Right lobe of liver (tissue), 6 donors: ENCODE measurements around the gene ADSS2. TPM values are rescaled to one million over a fixed set of nuclear protein-coding genes. Genes with fewer than 3 reads are reported as not detected.
A peak's percentile ranks its signal among the peaks of the same experiment; 100 is the strongest.
"Not testable (repeated sequence)": the region's sequence is repeated elsewhere in the genome, so short reads cannot be mapped to it uniquely, and the experiment has no call there.

Experiments
- ATAC-seq, 4 donors: fragments of 200-7000 bp; cut with Tn5 transposase; one replicate each; pipeline ENCODE4 v1.9.1; 2020; ENCODE audit warnings: mild to moderate bottlenecking in 4 of 4, moderate library complexity in 4 of 4
- DNase-seq, 3 donors: peaks; one replicate each; pipeline ENCODE4 v3.0.0-alpha.2; 2020
- H3K27ac ChIP-seq, 3 donors: fragments of 200-600 bp; one replicate each; pipeline ENCODE4 v1.8.0; 2022
- H3K27me3 ChIP-seq, 2 donors: fragments of 200-600 bp; one replicate each; pipeline ENCODE4 v1.8.0; 2022
- H3K36me3 ChIP-seq, 4 donors: fragments of 200-600 bp; sonication (generic) in 1 of 4; one replicate each; pipeline versions ENCODE4 v1.5.1 to v1.8.0; 2017 to 2022; ENCODE audit warnings: control low read depth in 1 of 4
- H3K4me1 ChIP-seq, 4 donors: fragments of 200-600 bp; sonication (generic) in 1 of 4; one replicate each; pipeline versions ENCODE4 v1.5.1 to v1.8.0; 2017 to 2022; ENCODE audit warnings: control low read depth in 1 of 4
- H3K4me3 ChIP-seq, 3 donors: fragments of 200-600 bp; one replicate each; pipeline ENCODE4 v1.8.0; 2022
- H3K9me3 ChIP-seq, 4 donors: fragments of 200-600 bp; sonication (generic) in 1 of 4; one replicate each; pipeline versions ENCODE4 v1.5.1 to v1.8.0; 2017 to 2022; ENCODE audit warnings: control low read depth in 1 of 4
- POLR2A ChIP-seq: fragments of 450-650 bp; IDR thresholded peaks from one replicate; pipeline ENCODE4 v1.6.1; 2017; ENCODE audit warnings: antibody characterized with exemption, mild to moderate bottlenecking
- WGBS: methylation state at CpG from one replicate; pipeline ENCODE4 v1.1.6; 2018; ENCODE audit warnings: low coverage, low lambda C conversion rate; ENCODE audit not compliant: insufficient coverage; ENCODE audit errors: missing lambda C conversion rate; 5-methylcytosine and 5-hydroxymethylcytosine counted together
- intact Hi-C, 2 donors: fragments of 100-400 bp; cut with DNase I; formaldehyde crosslinking; loops; one replicate each; pipeline versions ENCODE4 v1.11.2 to v1.14.1; 2022
- total RNA-seq, 6 experiments: library from RNA; depleted of rRNA in 2 of 6; stranded (reverse); fragments of >200 nt in 2 of 6; fragmentation: NEBNext Ultra II Directional in 3 of 6; extraction: Animal tissue kit (Norgen Biotek cat#: 25700) in 3 of 6; gene quantifications; one replicate each; pipeline versions ENCODE4 v1.1.0 to v1.2.4, GENCODE V29; 2016 to 2023
- TF ChIP-seq, protein P1 (sequence below), 4 donors: fragments of 200-600 bp in 3 of 4; fragments of 450-650 bp in 1 of 4; IDR thresholded peaks; one replicate each; pipeline versions ENCODE4 v1.5.1 to v1.8.0; 2016 to 2022; ENCODE audit warnings: antibody characterized with exemption in 4 of 4, mild to moderate bottlenecking in 2 of 4
- donor health status: DM: no; HTN: yes; CAD: no.
- donor health status: DM: no; HTN: no; CAD: no.
- donor health status: DM: no; HTN: no; CAD: no.
- donor health status: DM: no; HTN: yes; CAD: no.
- donor health status: DM: no; HTN: yes; CAD: no.

Gene ADSS2
- total RNA-seq, 6 experiments from 2014 or later, result 9.8 to 16.1 (median 14.5) TPM

DNA sequence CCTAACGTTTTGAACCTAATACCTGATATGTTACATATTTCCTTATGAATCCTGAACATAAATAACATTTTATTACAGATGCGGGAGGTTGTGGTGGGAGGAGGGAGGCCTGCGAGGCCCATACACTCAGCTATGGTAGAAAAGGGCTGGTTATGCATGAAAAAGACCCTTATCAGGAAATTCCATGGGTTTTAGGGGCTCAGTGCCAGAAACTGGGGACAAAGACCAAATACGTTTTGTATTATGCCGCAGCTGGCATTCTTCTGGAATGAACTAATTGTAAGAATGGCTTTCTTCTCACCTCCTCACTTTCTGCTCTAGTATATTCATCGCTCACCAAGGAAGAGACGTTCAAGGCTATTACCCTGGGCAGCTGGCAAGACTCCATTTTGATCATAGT lies 76.7 kb downstream of the ADSS2 start:
- intact Hi-C loops, result no loop called here
- Histone ChIP-seq H3K4me3 (no peak overlapping the region), H3K4me1 (no peaks in the 10 kb centered on the region), H3K36me3 (no peaks in the 10 kb centered on the region), H3K9me3 (no peaks in the 10 kb centered on the region), H3K27ac (no peak overlapping the region), H3K27me3 (no peaks in the 10 kb centered on the region)
- DNase-seq (no peak), ATAC-seq (no peak)
- TF ChIP-seq, protein P1, sequence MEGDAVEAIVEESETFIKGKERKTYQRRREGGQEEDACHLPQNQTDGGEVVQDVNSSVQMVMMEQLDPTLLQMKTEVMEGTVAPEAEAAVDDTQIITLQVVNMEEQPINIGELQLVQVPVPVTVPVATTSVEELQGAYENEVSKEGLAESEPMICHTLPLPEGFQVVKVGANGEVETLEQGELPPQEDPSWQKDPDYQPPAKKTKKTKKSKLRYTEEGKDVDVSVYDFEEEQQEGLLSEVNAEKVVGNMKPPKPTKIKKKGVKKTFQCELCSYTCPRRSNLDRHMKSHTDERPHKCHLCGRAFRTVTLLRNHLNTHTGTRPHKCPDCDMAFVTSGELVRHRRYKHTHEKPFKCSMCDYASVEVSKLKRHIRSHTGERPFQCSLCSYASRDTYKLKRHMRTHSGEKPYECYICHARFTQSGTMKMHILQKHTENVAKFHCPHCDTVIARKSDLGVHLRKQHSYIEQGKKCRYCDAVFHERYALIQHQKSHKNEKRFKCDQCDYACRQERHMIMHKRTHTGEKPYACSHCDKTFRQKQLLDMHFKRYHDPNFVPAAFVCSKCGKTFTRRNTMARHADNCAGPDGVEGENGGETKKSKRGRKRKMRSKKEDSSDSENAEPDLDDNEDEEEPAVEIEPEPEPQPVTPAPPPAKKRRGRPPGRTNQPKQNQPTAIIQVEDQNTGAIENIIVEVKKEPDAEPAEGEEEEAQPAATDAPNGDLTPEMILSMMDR (IDR thresholded peaks at IDR 0.05), result no peak
- TF ChIP-seq POLR2A, result no peak
- 67% methylated on average over 4 of the region's 7 CpGs for WGBS

DNA sequence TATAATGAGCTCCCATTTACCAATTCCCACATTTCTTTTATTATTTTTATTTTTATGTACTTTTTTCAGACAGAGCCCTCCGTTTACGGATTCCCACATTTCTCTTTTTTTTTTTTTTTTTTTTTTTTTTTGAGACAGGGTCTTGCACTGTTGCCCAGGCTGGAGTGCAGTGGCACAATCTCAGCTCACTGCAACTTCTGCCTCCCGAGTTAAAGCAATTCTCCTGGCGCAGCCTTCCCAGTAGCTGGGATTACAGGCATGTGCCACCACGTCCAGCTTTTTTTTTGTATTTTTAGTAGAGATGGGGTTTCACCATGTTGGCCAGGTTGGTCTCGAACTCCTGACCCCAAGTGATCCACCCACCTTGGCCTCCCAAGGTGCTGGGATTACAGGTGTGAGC lies 77.2 kb downstream of the ADSS2 start:
- H3K27me3 ChIP-seq, H3K4me3 ChIP-seq, DNase-seq, ATAC-seq, H3K9me3 ChIP-seq, H3K36me3 ChIP-seq, H3K27ac ChIP-seq, intact Hi-C loops, H3K4me1 ChIP-seq: not testable (repeated sequence)
- WGBS, result 92% methylated on average over 5 of the region's 6 CpGs

DNA sequence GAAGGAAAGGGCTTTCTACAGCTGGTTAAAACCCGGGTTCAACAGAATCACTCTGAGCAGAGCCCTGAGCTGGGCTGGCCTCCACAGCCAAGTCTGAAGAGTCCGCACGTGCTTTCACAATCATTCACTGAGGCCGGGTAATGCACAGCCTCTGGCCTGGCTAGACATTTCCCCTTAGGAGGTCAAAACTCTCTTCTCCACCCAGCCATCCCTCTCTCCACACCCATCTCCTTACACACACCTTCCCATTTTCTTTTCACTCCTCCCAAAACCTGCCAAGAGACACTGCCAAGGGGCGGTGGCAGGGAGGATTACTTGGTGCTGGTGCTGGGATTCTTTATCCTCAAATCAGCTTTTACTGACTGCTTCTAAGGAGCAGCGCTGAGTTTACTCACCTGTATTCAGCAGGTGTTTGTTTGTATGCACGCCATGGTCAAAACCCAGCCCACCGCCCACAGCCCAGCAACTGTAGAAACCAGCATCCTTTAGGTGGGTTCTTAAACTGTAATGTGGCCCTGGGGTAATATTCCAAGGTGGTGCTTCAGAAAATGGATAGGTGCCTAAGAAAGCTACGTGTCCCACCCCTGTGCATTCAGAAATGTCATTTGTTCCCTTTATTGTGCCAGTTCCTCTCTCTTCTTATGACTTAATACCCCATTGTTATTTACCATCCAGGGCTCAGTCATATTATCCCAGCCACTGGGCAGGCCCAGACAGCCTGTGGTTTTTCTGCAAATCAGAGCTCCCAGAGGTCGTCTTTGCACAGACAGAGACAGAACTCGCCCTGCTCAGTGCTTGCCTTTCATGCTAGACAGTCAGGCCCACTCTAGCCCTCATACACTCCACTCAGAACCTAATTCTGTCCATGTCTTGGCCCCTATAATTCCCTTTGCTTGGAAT lies 80.2 kb downstream of the ADSS2 start:
- Histone ChIP-seq H3K27me3 (no peaks in the 10 kb centered on the region), H3K36me3 (no peaks in the 10 kb centered on the region), H3K4me1 (no peaks in the 10 kb centered on the region), H3K9me3 (no peaks in the 10 kb centered on the region), H3K27ac (no peak overlapping the region), H3K4me3 (no peak overlapping the region)
- intact Hi-C loops, result no loop called here
- ATAC-seq (no peak), DNase-seq (no peak)
- 63% methylated on average over 10 of the region's 11 CpGs for WGBS
- no peak for TF ChIP-seq POLR2A
- TF ChIP-seq, protein P1 (IDR thresholded peaks at IDR 0.05), result no peak

DNA sequence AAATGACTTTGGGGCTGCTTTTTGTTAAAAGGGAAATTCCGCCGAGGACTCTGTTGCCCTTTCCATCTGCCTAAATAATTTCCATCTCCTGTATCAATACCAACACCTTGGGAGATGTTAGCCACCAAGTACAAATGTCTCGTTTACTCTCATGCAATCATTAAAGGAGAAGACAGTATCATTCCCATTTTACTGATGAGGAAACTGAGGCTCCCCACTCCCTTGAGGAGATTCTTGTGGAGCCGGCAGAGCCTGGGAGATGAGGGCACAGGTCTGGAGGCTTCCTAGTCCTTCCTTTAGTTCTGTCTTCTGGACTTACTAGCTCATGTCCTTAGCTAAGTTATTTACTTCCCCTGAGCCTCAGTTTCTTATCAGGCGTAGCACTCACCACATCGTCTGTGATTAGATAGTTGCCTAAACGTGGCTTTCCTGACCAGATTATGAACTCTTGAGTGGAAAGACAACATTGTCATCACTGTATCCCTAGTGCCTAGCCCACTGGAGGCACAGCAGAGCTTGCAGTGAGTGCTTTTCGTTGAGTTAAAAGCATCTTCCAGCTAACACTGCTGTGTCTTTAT lies 81.6 kb downstream of the ADSS2 start:
- Histone ChIP-seq H3K4me3 (no peak overlapping the region), H3K4me1 (no peaks in the 10 kb centered on the region), H3K27ac (no peak overlapping the region), H3K9me3 (no peaks in the 10 kb centered on the region), H3K36me3 (no peaks in the 10 kb centered on the region), H3K27me3 (no peaks in the 10 kb centered on the region)
- 39% methylated on average over 8 of the region's 8 CpGs for WGBS
- TF ChIP-seq, protein P1 (IDR thresholded peaks at IDR 0.05), result no peak
- TF ChIP-seq POLR2A, result no peak
- ATAC-seq (peak in 1 of 4 donors; percentile 25), DNase-seq (no peak)
- intact Hi-C loops, result no loop called here
